ENCODE data around the gene TRAF3.

Gene TRAF3

DNA sequence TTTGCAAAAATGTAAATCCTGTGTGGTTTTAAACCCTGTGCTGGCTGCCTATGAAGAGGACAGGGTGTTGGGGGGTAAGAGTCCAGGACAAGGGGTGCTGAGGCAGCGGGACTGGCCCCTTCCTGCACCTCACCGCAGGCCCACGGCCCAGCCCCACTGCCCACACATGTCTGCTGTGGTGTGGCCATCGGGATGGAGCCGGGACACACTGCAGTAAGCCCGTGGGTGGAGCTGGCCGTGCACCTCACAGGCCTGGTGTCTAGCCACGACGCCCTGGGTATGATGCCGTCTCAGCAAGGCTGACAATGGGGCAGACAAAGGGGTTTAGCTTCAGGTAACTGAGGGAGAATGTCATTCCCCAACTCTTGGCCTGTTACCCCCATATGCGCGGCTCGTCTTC, 164.8 kb downstream of the TRAF3 start:
- DNase-seq: no peak

DNA sequence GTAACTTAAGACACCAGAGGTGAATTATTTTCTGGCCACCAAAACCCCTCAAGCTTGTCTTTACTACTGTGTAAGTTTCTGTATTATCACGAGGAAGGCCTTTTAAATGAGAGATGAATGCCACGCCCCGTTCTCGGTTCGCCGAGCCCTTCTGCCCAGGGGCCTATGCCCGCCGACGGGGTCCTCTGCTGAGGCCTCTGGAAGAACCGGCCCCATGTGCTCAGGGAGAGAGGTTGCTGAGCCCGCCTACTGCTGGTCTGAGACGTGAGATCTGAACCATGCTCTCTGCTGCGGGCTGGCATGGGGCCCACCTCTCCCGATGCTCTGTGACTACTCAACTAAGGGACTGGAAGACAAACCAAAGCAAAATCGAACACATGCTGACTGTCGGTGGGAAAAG, 166.2 kb downstream of the TRAF3 start:
- DNase-seq: no peak

DNA sequence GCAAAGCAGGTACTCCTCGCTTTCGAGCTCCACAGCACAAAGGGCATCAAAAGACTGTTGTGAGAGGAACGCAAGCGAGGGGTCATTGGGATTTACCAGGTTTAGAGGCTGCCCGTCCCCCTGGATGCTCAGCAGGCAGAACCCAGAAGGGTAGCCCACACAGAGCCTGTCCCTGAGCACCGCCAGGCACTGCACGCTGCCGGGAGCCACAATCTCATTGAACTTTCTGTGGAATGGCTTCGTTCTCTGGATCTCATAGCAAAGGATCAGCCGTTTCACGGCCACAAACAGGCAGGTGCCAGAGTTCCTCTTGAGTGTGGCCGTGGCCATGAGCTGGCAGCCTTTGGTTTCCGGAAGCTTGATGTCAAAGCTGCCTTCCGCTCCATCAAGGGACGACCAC, 166.7 kb downstream of the TRAF3 start:
- no peak for DNase-seq

DNA sequence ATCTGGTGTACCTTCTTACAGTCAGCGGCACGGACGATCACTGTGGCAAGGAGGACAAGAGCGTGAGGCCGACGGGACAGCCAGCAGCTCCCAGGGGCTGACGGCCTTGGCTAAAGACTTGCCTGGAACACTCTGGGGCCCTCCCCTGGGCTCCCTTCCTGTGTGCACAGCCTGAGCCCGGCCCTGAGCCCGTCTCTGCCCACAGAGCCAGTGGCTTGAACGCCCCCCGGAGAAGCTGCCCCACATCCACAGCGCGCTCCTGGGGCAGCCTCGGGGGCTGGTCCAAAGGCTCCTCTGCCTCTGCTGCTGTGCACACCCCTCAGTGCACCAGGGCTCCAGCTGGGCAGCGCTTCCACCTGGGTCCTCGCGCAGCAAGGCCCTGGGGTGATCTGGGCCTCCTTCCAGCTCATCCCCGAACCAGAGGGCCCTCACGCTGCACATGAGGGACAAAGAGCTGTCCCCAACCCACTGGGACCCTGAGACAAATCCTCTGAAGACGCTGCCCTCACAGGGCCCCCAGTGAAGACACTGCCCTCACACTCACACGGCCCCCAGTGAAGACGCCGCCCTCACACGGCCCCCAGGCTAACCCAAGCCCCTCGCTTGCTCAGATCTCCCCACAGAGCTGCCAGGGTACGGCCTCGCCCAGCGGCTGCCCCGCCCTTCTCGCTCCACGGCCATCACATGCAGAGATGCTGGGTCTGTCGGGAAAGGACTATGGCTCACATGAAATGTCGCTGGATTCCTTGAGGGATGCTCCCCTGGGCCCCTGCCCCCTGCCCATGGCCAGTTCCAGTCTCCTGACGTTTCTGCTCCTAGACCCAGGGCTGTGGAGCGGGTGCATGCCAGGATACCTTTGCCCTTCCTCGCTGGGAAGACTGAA, 167.4 kb downstream of the TRAF3 start:
- DNase-seq: no peak

DNA sequence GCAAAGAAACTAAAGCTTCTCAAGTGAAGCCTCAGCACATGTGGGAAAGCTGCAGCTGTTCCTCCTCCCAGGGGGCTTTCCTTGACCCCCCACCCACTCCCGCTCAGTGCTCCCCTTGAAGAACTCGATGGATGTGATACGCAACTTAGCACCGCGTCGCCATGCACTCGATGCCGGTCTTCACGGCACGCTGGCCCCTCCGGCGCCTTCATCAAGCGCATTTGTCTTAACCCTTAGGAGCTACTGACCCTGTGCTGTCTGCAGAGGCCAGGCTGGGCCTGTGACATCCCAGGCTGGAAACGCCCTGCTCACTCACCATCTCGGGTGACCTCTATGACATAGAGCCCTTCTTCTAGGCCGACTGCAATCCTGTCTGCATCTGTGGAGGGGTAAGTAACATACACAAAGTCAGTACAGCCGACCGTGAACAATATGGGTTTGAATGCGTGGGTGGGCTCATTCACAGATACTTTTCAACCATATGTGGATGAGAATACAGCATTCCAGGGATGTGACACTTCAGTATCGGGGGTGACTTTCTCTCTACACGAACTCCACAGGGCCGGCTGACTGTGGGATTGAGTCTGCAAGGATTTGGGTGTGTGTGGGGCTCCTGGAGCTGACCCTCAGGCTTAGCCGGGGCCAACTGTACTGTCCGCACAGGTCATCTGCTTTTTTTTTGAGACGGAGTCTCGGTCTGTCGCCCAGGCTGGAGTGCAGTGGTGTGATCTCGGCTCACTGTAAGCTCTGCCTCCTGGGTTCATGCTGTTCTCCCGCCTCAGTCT, 168.3 kb downstream of the TRAF3 start:
- DNase-seq: no peak

- DNase-seq: no peak
These were observed 170.3 kb downstream of the TRAF3 start for GRCh38 chr14:102947321-102948103.

GRCh38 chr14:102948698-102949061, 171.4 kb downstream of the TRAF3 start:
- DNase-seq: no peak

- DNase-seq: peak; percentile 8
These were observed 172.0 kb downstream of the TRAF3 start for GRCh38 chr14:102949062-102949800.

GRCh38 chr14:102949801-102950451, 172.7 kb downstream of the TRAF3 start:
- DNase-seq: no peak

DNA sequence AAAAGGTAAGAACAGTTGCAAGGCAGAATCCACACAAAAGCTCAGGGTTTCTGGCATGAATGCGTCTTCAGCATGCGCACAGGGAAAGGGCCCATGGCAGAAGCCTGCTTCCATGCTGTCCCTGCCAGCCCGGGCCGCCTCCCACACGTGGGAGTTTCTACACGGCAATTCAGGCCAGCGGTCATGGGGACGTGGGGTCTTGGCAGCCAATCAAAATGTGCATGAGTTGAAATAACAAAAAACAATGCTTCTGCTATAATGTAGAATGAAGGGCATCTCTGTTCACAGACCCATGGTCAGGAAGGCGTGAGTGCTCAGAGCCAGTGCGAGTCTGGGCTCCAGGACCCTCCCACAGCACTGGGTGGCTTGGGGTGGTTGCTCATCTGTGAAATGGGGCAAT, 173.8 kb downstream of the TRAF3 start:
- DNase-seq: no peak

DNA sequence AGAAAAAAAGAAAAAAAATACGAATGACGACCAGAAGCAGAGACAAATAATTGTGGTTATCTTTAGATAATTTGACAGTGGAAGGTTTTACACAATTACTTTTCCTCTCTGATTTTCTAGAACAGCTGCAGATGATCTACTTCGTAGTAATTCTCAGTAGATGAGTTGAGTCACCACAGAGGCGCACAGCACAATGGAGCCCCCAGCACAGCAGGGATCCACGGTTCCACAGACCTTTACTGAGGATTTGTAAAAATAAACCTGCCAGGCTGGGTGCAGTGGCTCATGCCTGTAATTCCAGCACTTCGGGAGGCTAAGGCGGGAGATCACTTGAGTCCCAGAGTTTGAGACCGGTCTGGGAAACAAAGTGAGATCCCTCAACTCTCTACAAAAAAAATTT, 174.6 kb downstream of the TRAF3 start:
- DNase-seq: no peak

GRCh38 chr14:102952276-102952675, 175.0 kb downstream of the TRAF3 start:
- DNase-seq: no peak

GRCh38 chr14:102953100-102953499, 175.9 kb downstream of the TRAF3 start:
- no peak for DNase-seq

GRCh38 chr14:102954081-102954789, 177.0 kb downstream of the TRAF3 start:
- DNase-seq: no peak

DNA sequence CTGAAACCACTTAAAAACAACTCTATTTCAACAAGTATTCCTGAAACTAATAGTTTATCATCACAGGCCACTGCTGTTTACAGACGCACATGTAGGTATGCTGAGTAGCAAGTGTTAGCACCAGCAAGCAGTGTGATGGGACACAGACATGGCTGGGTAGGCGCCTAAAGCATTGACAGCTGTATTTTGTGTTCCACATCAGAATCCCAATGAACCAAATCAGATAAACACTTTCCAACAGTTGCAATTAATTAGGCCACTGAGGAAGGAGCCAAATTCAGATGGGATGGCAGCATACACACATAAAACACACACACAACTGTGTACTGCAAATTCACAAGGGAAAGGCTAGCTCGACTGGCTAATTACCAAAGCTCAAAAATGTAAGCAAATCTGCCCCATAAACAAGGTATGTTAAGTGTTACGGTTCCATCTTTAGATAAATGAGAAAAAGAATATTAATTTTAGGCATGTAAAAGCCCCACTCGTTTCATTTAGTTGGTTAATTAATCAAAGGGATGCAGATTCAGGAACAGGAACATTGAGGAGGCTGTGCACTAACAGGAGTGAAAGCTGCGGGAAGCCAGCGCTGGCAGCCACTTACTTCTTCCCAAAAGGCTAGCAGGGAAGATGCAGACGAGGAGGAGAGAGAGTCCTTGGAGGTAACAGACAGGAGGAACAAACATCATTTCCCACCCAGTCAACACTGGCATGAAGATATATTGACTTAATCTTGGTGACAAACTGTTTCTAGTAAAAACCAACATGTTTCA, 178.6 kb downstream of the TRAF3 start:
- no peak for DNase-seq

- DNase-seq: no peak
These were observed 180.0 kb downstream of the TRAF3 start for GRCh38 chr14:102957222-102957621.

DNA sequence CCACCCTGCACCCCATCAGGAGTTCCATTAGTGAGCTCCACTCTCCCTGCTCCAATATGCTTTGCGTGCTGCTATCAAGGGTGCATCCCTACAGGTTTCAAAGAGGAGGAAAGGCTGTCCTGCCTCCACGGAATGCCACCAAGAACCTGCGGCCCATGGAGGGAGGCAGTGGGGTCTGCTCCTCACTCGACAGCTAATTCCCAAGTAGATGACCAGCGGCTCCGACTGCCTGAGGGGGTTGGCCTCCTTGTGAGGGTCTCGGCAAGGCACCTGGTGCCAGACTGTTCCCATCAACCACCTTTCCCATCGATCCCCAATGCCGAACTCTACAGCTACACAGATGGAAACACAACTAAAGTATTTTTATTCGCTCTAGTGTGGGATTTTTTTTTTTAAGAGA, 181.2 kb downstream of the TRAF3 start:
- DNase-seq: no peak
